Measurements from ENCODE around the gene VAMP3. TPM values are rescaled to one million over a fixed set of nuclear protein-coding genes. Genes with fewer than 3 reads are reported as not detected.

VAMP3 gene
- total and polyA plus RNA-seq, 9 donors, result 50.4 to 220 (median 93.5) TPM

DNA sequence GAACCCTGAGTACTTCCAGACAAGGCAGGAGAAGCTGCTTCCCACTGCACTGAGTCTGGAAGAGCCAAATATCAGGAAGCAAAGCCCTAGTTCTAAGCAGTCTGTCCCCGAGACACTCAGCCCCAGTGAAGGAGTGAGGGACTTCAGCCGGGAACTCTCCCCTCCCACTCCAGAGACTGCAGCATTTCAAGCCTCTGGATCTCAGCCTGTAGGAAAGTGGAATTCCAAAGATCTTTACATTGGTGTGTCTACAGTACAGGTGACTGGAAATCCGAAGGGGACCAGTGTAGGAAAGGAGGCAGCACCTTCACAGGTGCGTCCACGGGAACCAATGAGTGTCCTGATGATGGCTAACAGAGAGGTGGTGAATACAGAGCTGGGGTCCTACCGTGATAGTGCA lies 33.1 kb upstream of the VAMP3 start:
- Histone ChIP-seq H3K36me3 (no peaks in the 10 kb centered on the region), H3K4me3 (no peak overlapping the region), H3K4me1 (ENCODE audit: insufficient read depth) (no peaks in the 10 kb centered on the region), H3K27ac (no peak overlapping the region), H3K9me3 (no peaks in the 10 kb centered on the region), H3K27me3 (no peaks in the 10 kb centered on the region)
- intact Hi-C loops (cut with DNase I), result no loop called here
- TF ChIP-seq EP300 (IDR thresholded peaks at IDR 0.05) (no peak), CTCF (IDR thresholded peaks at IDR 0.05) (no peak), POLR2A (IDR thresholded peaks at IDR 0.05) (no peak)
- WGBS, 3 donors, result 93 to 98% (median 96%) methylated on average over 6 of the region's 6 CpGs
- DNase-seq, result no peak

DNA sequence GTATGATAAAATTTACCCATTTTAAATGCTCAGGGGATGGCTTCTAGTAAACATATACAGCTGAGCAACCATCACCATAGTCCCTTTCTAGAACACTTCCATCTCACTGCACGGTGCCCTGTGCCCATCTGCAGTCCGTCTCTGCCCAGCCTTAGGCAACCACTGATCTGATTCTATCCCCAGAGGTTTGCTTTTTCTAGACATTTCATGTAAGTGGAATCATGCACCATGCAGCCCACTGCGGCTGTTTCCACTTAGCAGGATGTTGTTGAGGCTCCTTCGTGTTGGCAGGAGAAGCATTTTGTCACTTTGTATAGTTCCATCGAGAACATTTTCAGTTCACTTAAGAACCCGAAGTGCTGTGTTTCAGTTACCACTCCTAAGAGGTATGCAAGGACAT lies 27.8 kb upstream of the VAMP3 start:
- WGBS, 3 donors, result 88 to 95% (median 91%) methylated on average over 6 of the region's 6 CpGs
- Histone ChIP-seq H3K27me3 (no peaks in the 10 kb centered on the region), H3K4me3 (no peak overlapping the region), H3K36me3 (no peaks in the 10 kb centered on the region), H3K27ac (no peak overlapping the region), H3K4me1 (ENCODE audit: insufficient read depth) (no peaks in the 10 kb centered on the region), H3K9me3 (no peaks in the 10 kb centered on the region)
- TF ChIP-seq CTCF (IDR thresholded peaks at IDR 0.05) (no peak), EP300 (IDR thresholded peaks at IDR 0.05) (no peak), POLR2A (IDR thresholded peaks at IDR 0.05) (no peak)
- DNase-seq, result no peak
- intact Hi-C loops (cut with DNase I), result no loop called here

DNA sequence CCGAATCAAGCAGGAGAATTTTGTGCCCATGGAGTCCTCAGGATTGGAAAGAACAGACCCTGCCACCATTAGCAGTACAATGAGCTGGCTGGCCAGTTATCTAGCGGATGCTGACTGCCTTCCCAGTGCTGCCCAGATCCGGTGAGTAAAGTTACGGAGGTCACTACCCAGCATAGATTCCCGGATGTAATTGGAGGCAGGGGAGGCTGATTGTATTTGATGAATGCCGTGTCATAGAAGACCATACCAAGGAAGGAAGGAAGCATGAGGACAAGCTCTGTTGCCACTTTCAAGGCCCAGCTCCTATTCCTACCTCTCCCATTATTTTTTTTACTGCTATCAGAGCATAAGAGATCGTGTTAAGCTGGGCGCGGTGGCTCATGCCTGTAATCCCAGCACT lies 26.2 kb upstream of the VAMP3 start:
- no peak overlapping the region for H3K4me3 ChIP-seq
- H3K27me3 ChIP-seq, result no peaks in the 10 kb centered on the region
- no peaks in the 10 kb centered on the region for H3K4me1 ChIP-seq (ENCODE audit: insufficient read depth)
- DNase-seq, result no peak
- TF ChIP-seq EP300 (IDR thresholded peaks at IDR 0.05) (no peak), POLR2A (IDR thresholded peaks at IDR 0.05) (no peak), CTCF (IDR thresholded peaks at IDR 0.05) (no peak)
- no peak overlapping the region for H3K27ac ChIP-seq
- no peaks in the 10 kb centered on the region for H3K36me3 ChIP-seq
- intact Hi-C loops (cut with DNase I), result no loop called here
- 89 to 91% (median 90%) methylated on average over 9 of the region's 9 CpGs for WGBS, 3 donors
- H3K9me3 ChIP-seq, result no peaks in the 10 kb centered on the region

DNA sequence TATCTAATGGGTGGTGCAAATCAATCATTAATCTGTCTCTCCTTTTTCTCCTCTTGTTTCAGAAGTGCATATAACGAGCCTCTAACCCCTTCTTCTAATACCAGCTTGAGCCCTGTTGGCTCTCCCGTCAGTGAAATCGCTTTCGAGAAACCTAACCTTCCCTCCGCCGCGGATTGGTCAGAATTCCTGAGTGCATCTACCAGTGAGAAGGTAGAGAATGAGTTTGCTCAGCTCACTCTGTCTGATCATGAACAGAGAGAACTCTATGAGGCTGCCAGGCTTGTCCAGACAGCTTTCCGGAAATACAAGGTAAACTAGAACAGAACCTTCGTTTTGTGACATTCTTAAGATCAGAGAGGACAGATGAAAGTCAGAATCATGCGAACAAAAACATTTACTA lies 25.3 kb upstream of the VAMP3 start:
- WGBS, 3 donors, result 86 to 88% (median 87%) methylated on average over 10 of the region's 10 CpGs
- H3K36me3 ChIP-seq, result no peaks in the 10 kb centered on the region
- no peak overlapping the region for H3K27ac ChIP-seq
- no peaks in the 10 kb centered on the region for H3K9me3 ChIP-seq
- intact Hi-C loops (cut with DNase I), result no loop called here
- no peaks in the 10 kb centered on the region for H3K4me1 ChIP-seq (ENCODE audit: insufficient read depth)
- no peak for DNase-seq
- no peaks in the 10 kb centered on the region for H3K27me3 ChIP-seq
- H3K4me3 ChIP-seq, result no peak overlapping the region
- TF ChIP-seq CTCF (IDR thresholded peaks at IDR 0.05) (no peak), EP300 (IDR thresholded peaks at IDR 0.05) (no peak), POLR2A (IDR thresholded peaks at IDR 0.05) (no peak)

GRCh38 chr1:7747605-7748004 lies 23.5 kb upstream of the VAMP3 start:
- H3K4me3 ChIP-seq, result no peak overlapping the region
- no peaks in the 10 kb centered on the region for H3K27me3 ChIP-seq
- intact Hi-C loops (cut with DNase I), result no loop called here
- no peak for TF ChIP-seq CTCF (IDR thresholded peaks at IDR 0.05)
- TF ChIP-seq EP300 (IDR thresholded peaks at IDR 0.05), result no peak
- no peak for TF ChIP-seq POLR2A (IDR thresholded peaks at IDR 0.05)
- H3K27ac ChIP-seq, result no peak overlapping the region
- H3K4me1 ChIP-seq (ENCODE audit: insufficient read depth), result peaks cover 1% of the 10 kb centered on the region
- no peak for DNase-seq
- H3K36me3 ChIP-seq, result no peaks in the 10 kb centered on the region
- 91 to 93% (median 91%) methylated on average over 5 of the region's 5 CpGs for WGBS, 3 donors
- no peaks in the 10 kb centered on the region for H3K9me3 ChIP-seq

All from ovary (tissue), 9 donors.